ENCODE results near the gene POLD2.
"Not testable (repeated sequence)": the region's sequence is repeated elsewhere in the genome, so short reads cannot be mapped to it uniquely, and the experiment has no call there.

POLD2 gene

DNA sequence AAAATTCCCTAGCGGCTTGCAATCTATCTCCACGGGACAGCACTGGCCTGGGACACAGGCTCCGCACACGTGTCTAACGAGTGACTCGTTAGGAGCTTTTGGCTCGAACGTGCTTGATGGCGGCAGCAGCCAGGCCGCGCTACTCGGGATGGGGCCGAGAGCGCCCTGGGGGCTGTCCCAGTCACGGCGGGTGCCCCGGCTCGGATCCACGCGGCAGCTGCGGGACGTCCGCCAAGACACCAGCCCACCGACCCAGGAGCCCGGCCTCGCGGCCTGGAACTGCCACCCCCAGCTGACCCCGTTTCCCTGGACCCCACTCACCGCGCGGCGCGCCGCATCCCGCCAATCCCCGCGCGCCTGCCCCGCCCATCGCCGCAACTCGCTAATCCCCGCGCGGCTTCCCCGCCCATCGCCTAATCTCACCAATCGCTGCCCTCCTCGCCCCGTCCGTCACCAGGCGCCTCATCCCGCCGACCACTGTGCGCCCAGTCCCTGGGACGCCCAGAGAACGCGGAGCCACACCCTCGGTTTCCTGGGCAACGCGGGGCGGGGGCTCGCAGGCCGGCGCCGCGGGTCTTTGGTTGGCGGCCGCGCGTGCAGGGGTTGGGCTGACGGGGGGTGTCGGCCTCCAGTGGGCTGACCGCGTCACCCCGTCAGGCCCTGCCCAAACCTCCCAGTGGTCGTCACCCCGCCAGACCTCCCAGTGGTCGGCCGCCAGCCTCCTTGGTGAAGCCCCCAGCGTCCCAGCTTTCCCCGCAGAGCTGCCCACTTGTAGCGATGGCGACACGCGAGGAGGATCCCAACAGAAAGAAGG is at the start of gene POLD2:
Gene POLD2, minus strand, starts transcription at position 359 of the 814 bp plus-strand sequence. CDS start 1,495 bp downstream, outside the sequence.
- DNase-seq, result peak; percentile 94

DNA sequence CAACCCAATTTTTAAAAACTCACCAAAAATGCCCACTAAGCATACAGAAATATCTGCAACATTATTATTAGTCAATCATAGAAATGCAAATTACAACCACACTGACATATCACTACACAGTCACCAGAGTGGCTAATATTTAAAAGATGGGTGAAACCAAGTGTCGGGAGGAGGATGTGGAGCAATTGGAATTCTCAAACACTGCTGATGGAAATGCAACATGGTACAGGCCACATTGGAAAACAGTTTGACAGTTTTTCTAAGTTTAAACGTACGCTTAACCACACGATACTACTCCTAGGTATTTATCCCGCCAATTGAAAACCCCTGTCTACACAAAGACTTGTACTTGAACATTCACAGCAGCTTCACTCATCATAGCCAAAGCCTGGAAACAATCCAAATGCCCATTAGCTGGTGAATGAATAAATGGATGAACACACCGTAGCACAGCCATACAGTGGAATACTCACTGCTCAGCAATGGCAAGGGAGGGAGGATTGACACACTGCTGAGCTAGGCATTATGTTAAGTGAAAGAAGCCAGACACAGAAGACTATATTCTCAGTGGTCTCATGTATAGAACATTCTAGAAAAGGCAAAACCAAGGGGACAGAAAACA is 49.6 kb upstream of the POLD2 start:
- no peak for DNase-seq

DNA sequence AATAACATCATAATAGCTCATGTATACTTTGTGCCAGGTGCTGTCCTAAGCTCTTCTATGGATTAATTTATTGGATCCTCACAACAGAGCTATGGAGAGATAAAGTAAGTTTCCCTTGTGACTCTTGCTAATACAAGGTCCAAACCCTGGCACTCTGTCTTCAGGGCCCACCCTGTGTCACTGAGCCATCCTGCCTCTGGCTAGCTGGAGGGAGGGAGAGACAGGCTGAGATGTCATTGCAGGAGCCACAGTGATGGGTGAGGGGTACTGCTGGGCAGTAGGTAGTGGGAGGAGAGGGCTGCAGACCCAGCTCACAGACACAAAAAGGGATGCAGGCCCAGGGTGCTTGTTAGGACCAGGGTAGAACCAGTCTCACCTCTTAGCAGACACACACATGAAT is 49.0 kb upstream of the POLD2 start:
- no peak for DNase-seq

DNA sequence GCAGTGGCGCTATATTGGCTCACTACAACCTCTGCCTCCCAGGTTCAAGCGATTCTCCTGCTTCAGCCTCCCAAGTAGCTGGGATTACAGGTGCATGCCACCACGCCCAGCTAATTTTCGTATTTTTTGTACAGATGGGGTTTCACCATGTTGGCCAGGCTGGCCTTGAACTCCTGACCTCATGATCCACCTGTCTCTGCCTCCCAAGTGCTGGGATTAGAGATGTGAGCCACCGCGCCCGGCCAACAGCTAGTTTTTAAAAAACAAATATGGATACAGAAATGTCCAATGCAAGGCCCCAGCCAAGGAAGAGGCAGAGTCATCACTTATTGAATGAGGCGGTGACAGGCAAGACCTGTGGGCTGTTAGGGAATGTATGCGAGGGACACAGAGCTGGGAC is 48.6 kb upstream of the POLD2 start:
- DNase-seq, result not testable (repeated sequence)

DNA sequence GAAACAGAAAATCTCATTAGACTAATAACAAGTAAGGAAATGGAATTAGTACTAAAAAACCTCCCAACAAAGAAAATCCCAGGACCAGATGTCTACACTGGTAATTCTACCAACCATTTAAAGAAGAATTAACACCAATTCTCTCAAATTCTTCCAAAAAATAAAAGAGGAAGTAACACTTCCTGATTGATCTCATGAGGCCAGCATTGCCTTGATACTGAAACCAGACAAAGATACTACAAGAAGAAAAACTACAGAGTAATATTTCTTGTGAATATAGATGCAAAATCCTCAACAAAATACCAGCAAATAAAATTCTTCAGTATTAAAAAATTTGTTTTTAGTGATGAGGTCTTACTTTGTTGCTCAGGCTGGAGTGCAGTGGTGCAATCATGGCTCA is 44.6 kb upstream of the POLD2 start:
- DNase-seq, result no peak

DNA sequence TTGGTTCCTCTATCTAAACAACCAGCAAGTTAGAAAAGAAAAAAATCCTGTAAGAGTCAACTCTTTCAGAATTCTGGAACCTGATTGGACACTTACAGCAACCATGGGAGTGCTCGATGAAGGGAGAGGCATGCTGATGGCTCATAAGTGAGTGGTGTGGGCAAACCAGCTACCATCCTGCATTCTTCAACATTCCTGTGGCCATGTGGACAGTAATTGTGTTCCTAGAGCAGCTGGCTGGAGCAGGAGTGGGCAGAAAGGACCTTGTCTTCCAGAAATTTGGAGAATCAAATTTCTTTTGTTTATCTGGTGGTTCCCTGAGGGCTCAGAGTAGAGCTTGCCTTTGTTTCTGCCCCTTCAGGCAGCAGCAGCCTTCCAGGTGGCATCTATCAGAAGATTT is 40.2 kb upstream of the POLD2 start:
- peak; percentile 37 for DNase-seq

DNA sequence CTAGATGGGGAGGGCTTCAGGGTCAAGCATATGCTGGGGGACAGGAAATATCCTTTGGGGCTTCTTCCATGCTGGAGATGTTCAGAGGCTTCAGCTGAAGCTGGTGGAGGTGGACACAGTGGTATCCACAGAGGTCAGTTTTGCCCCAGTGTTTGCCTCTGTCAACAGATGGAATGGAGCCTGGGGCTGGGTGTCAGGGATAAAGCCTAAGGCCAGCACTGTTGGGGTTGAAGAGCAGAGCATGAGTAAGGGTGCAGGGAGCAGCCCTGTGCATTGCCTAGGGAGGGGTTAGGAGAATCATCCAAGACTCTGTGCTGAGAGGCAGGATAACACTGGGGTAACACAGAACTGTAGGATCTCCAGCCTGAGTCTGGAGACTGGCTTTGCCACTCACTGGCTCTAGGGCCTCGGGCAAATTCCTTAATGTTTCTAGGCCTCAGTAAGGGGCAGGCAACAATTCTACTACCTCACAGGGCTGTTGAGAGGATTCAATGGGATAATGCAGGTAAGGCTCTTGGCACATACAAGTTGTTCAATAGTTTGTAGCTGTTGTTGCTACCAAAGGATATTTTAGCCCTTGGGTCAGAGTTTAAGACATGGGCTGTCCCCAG is 39.5 kb upstream of the POLD2 start:
- no peak for DNase-seq

DNA sequence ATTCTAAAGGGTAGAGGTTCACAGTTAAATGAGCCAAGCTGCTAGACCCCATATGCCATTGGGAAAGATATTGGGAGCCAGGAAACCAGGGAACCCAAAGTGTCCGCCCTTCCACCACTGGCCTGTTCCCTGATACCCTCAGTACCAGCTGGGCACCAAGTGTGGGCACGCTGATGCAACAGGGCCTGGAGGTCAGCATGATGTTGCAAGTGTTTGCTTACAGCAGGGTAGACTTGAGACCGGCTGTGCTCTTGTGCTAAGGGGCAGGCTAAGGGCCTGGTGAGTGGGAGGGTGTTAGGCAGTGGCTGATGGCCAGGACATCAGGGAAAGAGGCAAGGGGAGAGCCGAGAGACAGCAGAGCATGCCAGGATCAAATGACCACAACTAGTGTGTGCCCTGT is 38.8 kb upstream of the POLD2 start:
- DNase-seq, result no peak

DNA sequence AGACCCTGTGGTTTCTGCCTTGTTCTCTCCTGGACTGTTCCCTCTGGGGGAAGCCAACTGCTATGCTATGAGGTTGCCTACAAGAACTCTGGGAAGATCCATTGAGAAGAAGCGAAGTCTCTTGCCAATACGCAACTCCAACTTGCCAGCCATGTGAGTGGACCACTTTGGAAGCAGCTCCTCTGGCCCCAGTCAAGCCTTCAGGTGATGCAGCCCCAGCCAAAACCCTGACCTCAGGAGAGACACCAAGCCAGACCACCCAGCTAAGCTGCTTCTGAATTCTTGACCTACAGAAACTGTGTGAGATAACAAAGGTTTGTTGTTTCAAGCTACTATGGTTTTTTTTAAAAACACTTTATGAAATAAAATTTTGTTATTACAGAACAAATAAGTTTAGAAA is 38.0 kb upstream of the POLD2 start:
- DNase-seq, result no peak

DNA sequence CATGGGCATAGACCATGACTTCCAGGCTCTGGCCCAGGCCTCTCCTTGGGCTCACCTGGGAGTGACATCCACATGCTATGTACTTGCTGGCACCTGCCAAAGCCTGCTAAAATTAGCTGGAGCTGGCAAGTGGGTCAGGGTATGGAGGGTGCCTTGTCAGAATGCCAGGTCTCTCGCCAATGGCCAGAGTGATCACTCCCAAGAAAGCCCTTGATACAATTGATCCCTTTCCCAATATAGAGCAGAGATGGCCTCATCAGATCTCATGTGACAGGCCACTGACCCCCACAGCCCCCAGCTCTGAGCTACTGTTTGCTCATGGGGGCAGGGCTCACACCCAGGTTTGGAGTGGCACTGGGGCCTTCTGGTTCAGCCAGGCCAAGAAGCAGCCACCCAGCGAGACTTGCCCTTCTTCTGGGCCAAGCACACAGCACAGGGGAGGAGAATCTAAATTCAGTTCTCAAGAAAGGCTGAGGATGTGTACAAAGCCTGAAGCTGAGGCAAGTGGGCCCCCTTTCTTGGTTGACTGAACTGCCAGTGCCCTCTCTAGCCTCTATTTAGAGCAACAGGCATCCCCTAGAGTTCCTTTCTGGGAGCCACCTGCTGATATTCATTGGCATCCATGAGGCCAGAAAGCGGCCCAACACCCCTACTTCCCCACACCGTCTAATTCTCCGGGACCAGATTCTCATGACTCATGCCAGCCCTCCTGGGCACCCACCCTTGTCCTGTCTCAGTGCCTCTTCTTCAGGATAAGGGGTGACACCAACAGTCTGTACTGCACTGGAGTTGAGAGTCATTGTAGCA is 36.7 kb upstream of the POLD2 start:
- DNase-seq, result no peak

DNA sequence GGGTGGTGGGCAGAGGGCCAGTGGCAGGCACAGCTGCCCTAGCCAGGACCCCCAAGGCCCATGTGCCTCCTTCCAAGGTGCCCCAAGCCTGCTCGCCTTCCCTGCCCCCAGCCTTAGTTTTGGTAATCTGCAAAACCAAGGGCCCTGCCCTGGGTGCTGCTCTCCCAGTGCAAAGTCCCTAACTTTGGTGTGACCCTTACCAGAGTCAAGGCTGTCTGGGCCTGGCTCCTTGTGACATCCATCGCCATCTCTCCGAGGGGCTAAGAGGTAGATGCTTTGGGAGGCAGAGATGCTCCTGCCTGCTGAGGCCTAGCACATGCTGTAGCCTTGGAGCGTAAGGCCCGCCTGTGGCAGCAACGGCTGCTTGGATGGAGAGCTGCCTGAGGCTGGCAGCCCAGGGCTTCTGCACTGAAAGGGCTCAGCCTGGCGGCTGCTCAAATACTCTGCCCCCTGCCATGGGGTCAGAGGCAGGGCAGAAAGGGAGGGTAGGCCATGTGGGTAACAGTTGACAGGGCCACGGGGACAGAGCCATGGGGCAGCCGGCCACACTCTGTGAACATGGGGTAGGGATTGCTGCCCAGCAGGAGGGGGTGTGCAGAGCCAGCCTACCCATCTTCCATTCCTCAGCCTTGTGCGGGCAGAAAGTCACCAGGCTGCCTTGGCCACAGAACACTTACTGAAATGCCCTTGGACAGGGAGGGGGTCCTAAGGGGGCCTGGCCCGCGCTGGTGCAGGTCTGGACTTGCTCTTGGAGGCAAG is 35.7 kb upstream of the POLD2 start:
- DNase-seq, result no peak

DNA sequence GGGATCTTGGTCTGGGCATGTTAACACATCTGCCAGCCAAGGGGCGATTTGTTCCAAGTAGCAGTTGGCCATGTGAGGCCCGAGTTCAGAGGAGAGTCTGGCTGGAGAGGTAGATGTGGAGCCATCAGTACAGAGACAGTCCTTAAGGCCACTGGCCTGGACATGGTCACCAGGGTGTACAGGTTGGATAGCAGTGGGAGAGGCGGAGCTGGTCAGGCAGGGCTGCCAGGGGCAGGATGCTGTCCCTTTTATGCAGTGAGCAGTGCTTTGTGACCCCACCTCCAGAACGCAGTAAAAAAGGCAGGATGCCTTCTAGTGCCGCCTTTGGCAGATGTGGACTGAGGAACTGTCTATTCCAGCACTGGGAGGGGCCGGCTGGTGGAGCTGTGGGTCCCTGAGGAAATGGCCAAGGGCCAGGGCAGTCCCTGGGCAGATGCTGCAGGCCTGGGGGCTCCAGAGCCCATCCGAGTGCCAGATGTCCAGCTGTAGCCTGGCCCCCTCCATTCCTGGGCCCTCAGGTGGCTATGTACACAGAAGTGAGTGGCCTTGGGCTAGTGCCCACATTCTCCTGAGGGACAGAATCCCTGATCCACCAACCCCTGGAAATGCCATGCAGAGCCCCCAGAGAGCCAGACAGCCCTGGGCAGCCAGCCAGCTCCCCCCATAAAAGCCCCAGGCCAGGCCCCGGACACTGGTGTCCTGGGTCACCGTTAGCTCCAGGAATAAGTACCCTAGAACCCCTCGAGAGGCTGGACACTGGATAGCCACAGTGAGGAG is 34.9 kb upstream of the POLD2 start:
- DNase-seq, result no peak

DNA sequence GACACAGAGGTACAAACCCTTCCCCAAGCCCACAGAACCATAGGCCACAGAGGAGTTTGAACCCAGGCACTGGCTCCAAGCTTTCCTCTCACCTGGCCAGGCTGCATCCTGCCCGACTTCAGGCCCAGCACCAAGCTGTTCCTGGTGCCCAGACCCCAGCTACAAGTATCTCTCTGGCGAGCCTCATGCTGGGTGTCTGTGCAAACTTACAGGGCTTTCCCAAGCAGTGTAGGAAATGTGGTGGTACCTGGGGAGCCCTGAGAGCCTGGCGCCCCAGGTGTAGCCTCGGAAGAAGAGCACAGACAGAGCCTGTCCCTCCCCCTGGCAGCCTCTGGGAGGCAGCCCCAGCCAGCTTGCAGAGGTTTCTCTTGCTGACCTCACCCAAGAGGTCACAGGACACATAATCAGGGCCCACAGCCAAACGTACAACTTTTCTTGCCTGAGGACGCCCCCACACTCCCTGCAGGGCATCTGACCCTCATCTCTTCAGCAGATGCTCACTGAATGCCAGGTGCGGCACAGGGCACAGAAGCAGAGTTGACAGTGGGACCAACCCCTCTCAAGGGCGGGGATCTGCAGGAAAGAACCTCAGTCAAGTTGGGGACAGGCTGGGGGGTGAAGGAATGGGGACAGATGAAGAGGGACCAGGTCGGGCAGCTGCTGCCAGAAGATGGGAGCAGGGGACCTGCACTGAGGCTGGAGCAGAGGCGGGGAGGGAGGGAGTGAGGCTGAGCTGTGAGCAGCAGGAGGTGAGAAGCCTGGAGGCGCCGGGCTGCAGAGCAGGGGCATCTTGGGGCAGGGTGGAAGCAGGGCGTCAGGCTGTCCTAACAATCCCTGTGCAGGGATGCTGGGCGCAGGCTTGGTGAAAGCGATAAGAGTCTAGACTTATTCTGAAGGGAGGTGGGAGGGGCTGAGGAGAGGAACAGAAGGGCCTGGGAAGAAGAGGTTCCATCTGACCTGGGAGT is 34.0 kb upstream of the POLD2 start:
- DNase-seq, result no peak

DNA sequence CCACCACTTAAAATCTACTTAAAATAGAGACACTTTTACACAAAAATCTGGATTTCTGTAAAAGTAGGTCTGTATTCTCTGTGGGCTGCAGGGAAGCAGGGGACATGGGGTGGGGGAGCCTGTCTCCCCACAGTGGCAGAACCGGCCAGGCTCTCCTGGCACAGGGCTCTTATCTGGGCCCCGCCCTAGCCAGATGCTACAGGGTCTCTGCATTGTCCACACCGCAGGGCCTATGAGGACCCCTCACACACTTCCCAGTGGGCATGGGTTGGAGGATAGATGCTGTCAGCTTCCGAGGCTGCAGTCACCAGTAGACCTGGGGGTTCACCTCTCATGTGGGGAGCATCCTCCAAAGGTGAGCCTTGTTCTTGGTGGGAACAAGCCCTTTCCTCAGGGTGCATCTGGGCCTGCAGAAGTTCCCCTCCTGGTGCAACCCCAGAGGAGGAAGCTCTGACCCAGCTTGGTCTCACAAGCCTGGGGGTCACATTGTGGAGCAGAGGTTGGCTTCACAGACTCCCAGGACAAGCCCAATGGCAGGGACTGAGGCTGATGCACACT is 33.2 kb upstream of the POLD2 start:
- no peak for DNase-seq

DNA sequence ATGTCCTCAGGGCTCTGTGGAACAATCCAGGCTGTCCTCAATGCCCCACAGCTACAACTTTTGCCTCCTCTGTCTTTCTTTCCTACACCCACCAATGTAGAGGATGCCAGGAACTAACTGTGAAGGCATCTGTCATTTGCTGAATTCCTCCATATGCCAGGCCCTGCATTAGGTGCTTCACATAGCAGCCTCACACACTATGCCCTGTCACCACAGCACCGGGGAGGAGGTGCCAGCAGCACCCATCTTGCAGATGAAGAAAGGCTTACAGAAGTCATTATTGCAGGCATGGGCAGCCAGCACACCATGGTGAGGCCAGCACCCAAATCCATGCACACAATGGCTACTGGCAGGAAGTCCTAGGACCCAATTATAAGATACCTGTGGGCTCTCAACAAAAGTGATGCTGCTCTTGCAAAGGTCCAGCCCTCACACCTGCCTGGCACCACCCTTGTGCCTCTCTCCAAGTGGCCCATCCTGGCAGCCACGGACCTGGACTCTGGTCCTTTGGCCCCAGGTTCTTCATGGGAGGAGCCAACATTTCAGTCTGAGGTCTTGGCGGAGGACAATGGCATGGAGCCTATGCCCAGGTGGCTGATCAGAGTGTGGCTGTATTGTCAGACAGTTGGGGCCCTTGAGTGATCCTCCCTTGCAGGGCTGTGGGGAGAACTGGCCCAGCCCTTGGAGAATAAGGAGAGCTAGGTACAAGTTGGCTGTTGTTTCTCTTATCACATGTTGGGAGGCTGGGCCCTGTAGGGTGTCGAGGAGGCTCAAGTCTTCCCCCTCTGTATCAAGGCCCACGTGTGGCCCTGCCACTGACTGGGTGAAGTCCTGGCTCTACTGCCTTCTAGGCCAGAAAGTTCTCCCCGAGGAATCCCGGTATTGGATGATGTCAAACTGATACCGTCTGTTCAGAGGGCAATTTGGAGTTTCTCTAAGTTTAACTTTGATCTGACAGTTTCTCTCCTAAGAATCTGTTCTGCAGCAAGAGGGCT is 32.1 kb upstream of the POLD2 start:
- no peak for DNase-seq

DNA sequence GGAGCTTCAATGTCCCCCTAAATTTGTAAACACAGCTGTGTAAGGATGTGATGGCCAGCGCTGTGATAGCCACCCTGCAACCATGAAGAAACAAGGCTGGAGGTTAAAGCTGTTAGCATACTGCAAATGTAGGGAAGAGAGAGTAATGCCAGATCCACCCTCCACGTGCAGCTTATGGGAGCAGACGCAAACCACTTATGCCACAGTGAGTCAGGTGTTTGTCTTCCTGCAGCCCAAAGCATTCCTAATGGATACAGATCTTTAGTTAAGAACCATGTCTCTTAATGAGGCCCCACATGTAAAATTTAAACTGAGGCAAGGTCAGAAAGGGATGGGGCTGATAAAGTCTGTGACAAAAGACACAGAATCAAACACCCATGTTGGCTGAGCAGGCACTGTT is 31.4 kb upstream of the POLD2 start:
- no peak for DNase-seq

DNA sequence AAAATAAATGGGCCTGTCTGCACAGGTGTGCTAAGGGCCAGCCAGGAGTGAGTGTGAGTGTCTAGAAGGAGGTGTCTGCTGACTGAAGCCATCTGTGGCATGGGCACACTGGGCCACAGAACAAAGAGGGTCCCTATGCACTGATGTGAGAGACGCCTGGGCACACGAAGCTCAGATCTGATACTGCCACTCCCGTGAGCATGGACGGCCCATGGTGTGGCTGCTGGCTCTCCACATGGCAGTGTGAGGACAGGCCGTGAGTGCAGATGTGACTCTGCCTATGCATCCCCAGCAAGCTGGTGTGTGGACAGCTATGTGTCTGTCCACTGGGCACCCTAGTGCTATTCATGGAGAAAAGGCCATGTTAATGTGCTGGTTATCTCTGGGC is 30.6 kb upstream of the POLD2 start:
- no peak for DNase-seq

DNA sequence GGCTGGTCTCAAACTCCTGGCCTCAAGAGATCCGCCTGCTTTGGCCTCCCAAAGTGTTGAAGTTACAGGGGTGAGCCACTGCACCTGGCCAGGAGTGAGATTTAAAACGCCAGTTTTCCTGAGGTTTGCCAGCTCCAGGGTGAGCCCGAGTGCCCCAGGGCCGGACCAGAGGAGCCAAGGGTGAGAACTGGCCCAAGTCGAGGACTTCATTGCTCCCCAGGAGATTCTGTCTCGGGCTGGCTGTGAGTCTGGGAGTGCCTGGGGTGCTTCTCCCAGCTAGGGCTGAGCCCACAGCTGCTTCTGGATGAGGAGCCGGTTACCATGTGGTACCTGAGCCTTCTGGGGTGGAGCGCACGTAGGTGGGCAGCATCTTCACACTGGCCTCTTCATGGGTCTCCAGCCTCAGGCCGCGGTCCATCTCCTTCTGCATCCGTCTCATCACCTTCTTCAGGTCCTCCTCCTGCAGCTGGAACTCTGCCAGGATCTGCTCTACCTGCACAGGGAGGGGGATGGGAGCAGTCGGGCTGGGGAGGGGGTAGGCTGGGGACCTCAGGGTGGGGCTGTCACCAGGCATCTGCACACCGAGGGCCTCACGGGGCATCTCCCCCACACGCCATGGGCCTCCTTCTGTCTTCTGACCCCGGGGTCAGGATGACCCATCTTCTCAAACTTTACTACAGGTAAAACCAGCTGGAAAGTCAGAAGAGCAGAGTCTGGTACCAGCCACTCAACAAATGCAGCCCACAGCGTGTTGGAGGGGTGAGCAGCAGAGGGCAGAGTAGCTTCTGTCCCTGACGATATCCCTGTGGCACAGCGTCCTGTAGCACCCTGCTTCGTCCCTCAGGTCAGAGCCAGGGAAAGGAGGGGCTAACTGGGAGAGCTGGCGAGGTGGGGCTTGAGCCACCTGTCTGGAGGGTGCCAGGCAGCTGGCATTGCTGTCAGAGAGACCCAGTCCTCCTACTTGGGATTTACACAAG is 29.9 kb upstream of the POLD2 start:
- DNase-seq, result no peak
